Epithelial cell of proximal tubule (primary cell): ENCODE measurements around the gene PLEKHA8. TPM values are rescaled to one million over a fixed set of nuclear protein-coding genes. Genes with fewer than 3 reads are reported as not detected.

Source experiments
- DNase-seq: peaks from one replicate; pipeline ENCODE4 v3.0.0-alpha.2; 2011; ENCODE audit warnings: low read depth
- H3K4me3 ChIP-seq: 2 replicates; pipeline ENCODE4 v1.5.1; 2011; ENCODE audit warnings: low read depth, mild to moderate bottlenecking, low read length
- CTCF ChIP-seq: conservative IDR thresholded peaks from 2 replicates; pipeline ENCODE4 v1.5.1; 2012; ENCODE audit warnings: low read depth, mild to moderate bottlenecking, low read length
- total RNA-seq: library from RNA; depleted of rRNA; stranded (reverse); fragments of >200 nt; gene quantifications from 2 replicates; pipeline ENCODE4 v1.2.3, GENCODE V29; 2015

The PLEKHA8 gene
- total RNA-seq, 1 donor from 2014 or later, result 12.2 TPM

DNA sequence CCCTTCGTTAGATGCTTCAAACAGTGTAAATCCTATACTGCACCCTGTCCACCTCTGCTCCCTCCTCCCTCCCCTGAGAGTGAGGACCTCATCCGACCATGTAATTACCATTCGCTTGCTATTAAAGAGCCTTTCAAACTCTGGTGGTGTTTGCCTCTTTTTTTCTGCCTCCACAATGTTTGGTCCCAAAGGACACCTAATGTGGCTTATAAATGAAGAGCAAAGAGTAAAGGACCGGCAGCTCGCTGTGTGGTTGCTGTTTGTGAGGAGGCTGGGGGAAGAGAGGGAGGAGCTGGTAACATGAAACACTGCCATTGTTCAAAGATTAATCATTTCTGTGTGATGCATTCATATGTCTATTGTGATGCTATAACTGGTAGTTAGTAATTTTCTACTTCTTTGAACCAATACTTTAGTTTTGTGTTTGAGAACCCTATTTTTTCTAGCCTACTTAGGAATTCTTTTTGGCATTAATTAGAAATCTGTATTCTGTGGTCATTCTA is 134.5 kb downstream of the PLEKHA8 start:
- TF ChIP-seq CTCF, result no peak
- DNase-seq, result peak; percentile 36
- H3K4me3 ChIP-seq, result no peak overlapping the region

DNA sequence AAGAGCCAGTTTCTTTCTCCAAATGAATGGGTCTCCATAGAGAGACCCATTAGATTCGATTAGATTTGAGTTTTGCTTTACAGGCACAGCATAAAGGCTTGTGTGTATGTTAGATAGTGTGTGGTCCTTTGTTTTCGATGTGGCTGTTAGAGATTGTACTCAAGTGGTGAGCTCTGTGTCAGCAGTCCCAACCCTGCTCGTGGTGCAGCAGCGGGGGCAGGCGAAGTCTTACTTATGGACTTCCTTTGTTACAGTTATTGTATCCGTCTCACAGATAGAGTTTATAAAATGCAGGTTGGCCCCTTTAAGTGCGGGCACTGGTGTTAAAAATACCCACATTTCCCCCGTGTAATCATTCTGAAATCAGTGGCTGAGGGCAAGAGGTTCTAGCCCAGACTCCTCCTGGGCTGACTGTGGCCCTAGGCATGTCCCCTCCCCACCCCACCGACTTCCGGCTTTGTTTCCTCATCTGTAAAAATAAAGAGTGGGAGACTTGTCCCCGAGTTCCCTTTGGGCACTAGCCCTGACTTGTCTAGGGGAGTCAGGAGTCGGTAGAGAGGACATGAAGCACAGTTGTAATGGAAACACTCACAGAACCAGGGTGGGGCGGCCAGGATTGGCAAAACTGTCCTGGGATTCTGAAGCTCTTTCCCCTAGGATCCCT is 135.2 kb downstream of the PLEKHA8 start:
- H3K4me3 ChIP-seq, result no peak overlapping the region
- TF ChIP-seq CTCF, result no peak
- DNase-seq, result no peak

DNA sequence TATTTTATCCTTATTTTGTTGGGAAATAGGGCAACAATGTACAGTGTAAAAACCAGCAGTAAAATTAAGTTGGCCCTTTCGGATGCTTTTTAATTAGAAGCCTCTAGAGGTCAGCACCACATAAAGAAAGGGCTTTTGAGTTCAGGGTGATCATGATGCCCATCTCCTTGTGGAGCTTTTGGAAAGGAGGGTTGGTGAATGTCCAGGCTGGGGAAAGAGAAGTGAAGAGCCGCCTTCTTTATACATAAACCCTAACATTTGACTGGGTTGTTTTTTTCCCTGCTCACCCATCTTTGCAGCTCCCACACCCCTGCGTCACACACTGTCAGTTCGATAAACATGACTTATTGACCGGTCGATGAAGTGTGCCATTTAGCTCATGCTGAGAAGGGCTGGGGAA is 136.4 kb downstream of the PLEKHA8 start:
- no peak overlapping the region for H3K4me3 ChIP-seq
- DNase-seq, result peak; percentile 16
- peak; percentile 70 for TF ChIP-seq CTCF

- TF ChIP-seq CTCF, result no peak
- no peak for DNase-seq
- no peak overlapping the region for H3K4me3 ChIP-seq
Observed at GRCh38 chr7:30165590-30165989, 137.4 kb downstream of the PLEKHA8 start.

DNA sequence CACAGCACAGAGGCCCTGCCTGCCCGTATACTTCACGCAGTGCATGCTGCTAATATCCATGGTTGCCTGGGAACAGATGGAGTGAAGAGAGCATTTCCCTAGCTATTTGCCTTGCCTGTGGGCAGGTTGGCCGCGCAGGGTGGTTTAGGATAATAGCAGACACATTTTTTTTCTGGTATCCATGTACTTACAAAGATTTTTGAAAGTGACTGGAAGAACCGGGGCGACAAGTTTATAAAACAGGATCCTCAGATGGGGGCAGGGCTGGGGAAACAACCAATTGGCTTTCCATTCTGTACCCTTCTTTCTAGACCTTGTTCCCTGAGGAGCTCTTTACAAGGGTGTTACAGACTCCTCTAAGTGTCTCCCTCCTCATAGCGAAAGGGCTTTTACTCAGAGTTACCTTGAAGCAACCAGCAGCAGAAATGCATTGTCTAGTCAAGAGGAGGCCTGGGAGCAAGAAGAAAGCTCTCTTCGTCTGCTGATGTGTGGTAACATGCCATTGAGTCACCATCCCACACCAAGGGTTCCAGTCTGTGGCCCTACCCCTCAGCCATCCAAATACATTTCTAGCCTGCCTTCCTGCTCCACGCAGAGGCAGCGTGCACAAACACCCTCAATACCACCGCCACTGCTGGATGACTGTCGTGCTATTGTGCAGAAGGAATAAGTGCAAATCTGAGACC is 138.1 kb downstream of the PLEKHA8 start:
- H3K4me3 ChIP-seq, result no peak overlapping the region
- no peak for DNase-seq
- no peak for TF ChIP-seq CTCF

GRCh38 chr7:30166841-30167235 is 138.6 kb downstream of the PLEKHA8 start:
- TF ChIP-seq CTCF, result no peak
- H3K4me3 ChIP-seq, result no peak overlapping the region
- no peak for DNase-seq
